Measurements from ENCODE around the gene GJA1.

GJA1 gene

GRCh38 chr6:121482751-121483150, 47.3 kb downstream of the GJA1 start:
- TF ChIP-seq Cebpa-rat (IDR thresholded peaks at IDR 0.05) = no peak
- Histone ChIP-seq H3K4me1 (no peaks in the 10 kb centered on the region), H3K4me2 (no peak overlapping the region), H3K9ac (no peak overlapping the region), H3K9me3 (no peaks in the 10 kb centered on the region), H3K27ac (no peak overlapping the region), H4K20me1 (no peaks in the 10 kb centered on the region), H3K4me3 (no peak overlapping the region), H3K36me3 (no peaks in the 10 kb centered on the region), H3K27me3 (no peaks in the 10 kb centered on the region)

GRCh38 chr6:121485359-121485811, 49.9 kb downstream of the GJA1 start:
- Histone ChIP-seq H3K4me1 (no peaks in the 10 kb centered on the region), H3K9ac (no peak overlapping the region), H3K27ac (no peak overlapping the region), H3K4me2 (no peak overlapping the region), H3K27me3 (no peaks in the 10 kb centered on the region), H3K9me3 (no peaks in the 10 kb centered on the region), H4K20me1 (no peaks in the 10 kb centered on the region), H3K4me3 (no peak overlapping the region), H3K36me3 (no peaks in the 10 kb centered on the region)
- TF ChIP-seq Cebpa-rat (IDR thresholded peaks at IDR 0.05) = no peak

- TF ChIP-seq Cebpa-rat (IDR thresholded peaks at IDR 0.05) = no peak
- Histone ChIP-seq H3K27me3 (no peaks in the 10 kb centered on the region), H3K4me1 (no peaks in the 10 kb centered on the region), H3K4me3 (no peak overlapping the region), H4K20me1 (no peaks in the 10 kb centered on the region), H3K4me2 (no peak overlapping the region), H3K9ac (no peak overlapping the region), H3K27ac (no peak overlapping the region), H3K9me3 (no peaks in the 10 kb centered on the region), H3K36me3 (no peaks in the 10 kb centered on the region)
These were observed 56.1 kb downstream of the GJA1 start for GRCh38 chr6:121491576-121491975.

GRCh38 chr6:121492536-121492935, 57.1 kb downstream of the GJA1 start:
- Histone ChIP-seq H3K4me1 (no peaks in the 10 kb centered on the region), H3K9ac (no peak overlapping the region), H3K4me3 (no peak overlapping the region), H3K27me3 (no peaks in the 10 kb centered on the region), H3K27ac (no peak overlapping the region), H3K4me2 (no peak overlapping the region), H4K20me1 (no peaks in the 10 kb centered on the region), H3K9me3 (no peaks in the 10 kb centered on the region), H3K36me3 (no peaks in the 10 kb centered on the region)
- no peak for TF ChIP-seq Cebpa-rat (IDR thresholded peaks at IDR 0.05)

GRCh38 chr6:121497970-121498375, 62.5 kb downstream of the GJA1 start:
- no peaks in the 10 kb centered on the region for H4K20me1 ChIP-seq
- H3K9ac ChIP-seq = no peak overlapping the region
- TF ChIP-seq Cebpa-rat (IDR thresholded peaks at IDR 0.05) = no peak
- H3K4me3 ChIP-seq = no peak overlapping the region
- H3K4me1 ChIP-seq = no peaks in the 10 kb centered on the region
- H3K27me3 ChIP-seq = no peaks in the 10 kb centered on the region
- H3K36me3 ChIP-seq = no peaks in the 10 kb centered on the region
- H3K27ac ChIP-seq = no peak overlapping the region
- no peak overlapping the region for H3K4me2 ChIP-seq
- H3K9me3 ChIP-seq = no peaks in the 10 kb centered on the region

- Histone ChIP-seq H3K4me2 (no peak overlapping the region), H3K36me3 (no peaks in the 10 kb centered on the region), H3K27me3 (no peaks in the 10 kb centered on the region), H3K27ac (no peak overlapping the region), H3K9me3 (no peaks in the 10 kb centered on the region), H3K9ac (no peak overlapping the region), H3K4me1 (no peaks in the 10 kb centered on the region), H3K4me3 (no peak overlapping the region), H4K20me1 (no peaks in the 10 kb centered on the region)
- TF ChIP-seq Cebpa-rat (IDR thresholded peaks at IDR 0.05) = no peak
These were observed 63.2 kb downstream of the GJA1 start for GRCh38 chr6:121498481-121499276.
